C1 segment of cervical spinal cord (tissue), 14 donors: ENCODE measurements around the gene SCYGR5.
"Not testable (repeated sequence)": the region's sequence is repeated elsewhere in the genome, so short reads cannot be mapped to it uniquely, and the experiment has no call there.

Experiments used
- DNase-seq, 14 donors: peaks; one replicate each; lab custom pipeline; 2025; lab: John Stamatoyannopoulos, UW

Gene SCYGR5

DNA sequence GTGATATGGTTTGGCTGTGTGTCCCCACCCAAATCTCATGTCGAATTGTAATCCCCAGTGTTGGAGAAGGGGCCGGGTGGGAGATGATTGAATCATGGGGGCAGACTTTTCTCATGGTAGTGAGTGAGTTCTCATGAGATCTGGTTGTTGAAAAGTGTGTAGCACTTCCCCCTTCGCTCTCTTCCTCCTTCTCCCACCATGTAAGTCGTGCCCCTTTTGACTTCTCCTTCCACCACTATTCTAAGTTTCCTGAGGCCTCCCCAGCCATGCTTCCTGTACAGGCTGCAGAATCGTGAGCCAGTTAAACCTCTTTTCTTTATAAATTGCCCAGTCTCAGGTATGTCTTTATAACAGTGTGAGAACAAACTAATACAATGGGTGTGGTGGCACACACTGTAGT is 7.0 kb downstream of the SCYGR5 start:
- DNase-seq: not testable (repeated sequence)

GRCh38 chr2:227674485-227674884 is 7.9 kb downstream of the SCYGR5 start:
- DNase-seq: no peak

- DNase-seq: no peak
Measured at GRCh38 chr2:227677928-227678327, 11.3 kb downstream of the SCYGR5 start.

GRCh38 chr2:227684258-227684657 is 17.7 kb downstream of the SCYGR5 start:
- no peak for DNase-seq

DNA sequence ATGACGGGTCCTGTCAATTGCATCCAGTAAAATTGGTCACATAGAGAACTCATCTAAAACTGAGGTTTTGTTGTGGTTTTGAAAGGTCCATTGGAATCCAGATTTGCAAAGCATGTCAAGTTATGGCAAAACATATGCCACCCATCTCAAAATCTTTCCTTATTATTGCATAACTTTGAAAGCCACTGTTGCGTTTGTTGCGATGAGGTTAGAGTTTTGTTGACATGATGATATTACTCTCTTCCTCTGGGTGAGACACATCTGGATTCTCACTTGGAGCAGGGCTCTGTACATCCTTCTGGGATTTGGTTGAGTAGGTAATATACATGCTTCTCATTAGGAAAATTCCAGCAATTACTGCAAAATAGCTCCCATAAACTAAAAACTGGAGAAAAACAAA is 20.6 kb downstream of the SCYGR5 start:
- no peak for DNase-seq

DNA sequence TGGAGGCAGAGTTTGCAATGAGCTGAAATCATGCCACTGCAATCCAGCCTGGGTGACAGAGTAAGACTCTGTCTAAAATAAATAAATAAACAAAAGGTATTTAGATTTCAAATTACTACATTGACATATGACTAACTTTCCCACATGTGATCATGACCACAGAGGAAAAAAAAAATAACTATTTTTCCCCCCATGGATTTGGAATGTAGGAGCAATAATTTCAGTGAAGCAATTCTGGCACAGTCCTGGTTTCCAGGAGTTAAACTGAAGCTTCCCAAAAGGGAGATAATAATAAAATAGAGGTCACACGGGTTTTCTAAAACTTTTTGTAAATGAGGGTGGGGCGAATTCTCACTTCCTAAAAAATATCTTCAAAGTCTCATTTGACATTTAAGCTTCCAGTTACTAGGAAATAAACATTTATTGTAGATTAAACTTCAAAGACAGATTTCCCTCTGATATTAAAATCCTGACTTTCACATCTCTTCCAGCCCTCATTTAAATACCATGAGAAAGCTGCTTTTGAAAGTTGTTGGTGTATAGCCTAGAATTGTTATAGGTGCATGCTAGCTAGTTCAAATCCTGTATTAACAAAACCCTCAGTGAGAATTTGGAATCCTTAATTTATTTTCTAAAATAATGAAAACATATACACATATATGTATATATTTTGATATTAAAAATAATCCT is 30.5 kb downstream of the SCYGR5 start:
- no peak for DNase-seq

DNA sequence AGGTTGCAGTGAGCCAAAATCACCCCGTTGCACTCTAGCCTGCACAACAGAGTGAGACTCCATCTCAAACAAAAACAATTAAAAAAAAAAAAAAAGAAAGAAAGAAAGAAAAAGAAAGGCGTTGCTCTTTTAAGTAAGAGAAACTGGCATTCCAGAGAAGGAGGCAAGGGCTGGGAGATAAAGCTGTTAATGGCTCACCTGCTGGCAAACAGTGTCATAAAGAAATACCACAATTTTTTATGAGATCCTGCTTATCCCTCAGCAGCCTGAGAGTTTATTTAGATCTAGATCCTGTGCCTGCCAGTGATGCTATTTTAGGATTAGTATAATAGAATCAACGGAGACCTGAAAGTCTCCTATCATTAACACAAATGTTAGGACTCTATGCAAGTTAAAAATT is 35.0 kb downstream of the SCYGR5 start:
- no peak for DNase-seq

GRCh38 chr2:227703280-227703732 is 36.7 kb downstream of the SCYGR5 start:
- DNase-seq: no peak

GRCh38 chr2:227703961-227704360 is 37.4 kb downstream of the SCYGR5 start:
- DNase-seq: no peak

- no peak for DNase-seq
Measured at GRCh38 chr2:227706859-227707258, 40.3 kb downstream of the SCYGR5 start.

GRCh38 chr2:227707390-227707789 is 40.8 kb downstream of the SCYGR5 start:
- DNase-seq: no peak

DNA sequence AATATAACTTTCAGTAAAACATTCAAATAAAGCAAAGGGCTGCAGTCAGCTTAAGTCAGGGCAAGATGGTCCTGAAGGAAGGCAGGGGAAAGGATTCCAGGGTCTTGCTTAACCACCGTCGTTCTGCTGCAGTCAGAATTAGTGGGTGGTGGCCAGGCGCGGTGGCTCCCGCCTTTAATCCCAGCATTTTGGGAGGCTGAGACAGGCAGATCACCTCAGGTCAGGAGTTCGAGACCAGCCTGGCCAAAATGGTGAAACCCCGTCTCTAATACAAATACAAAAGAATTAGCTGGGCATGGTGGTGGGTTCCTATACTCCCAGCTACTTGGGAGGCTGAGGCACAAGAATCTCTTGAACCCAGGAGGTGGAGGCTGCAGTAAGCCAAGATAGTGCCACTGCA is 44.4 kb downstream of the SCYGR5 start:
- no peak for DNase-seq

DNA sequence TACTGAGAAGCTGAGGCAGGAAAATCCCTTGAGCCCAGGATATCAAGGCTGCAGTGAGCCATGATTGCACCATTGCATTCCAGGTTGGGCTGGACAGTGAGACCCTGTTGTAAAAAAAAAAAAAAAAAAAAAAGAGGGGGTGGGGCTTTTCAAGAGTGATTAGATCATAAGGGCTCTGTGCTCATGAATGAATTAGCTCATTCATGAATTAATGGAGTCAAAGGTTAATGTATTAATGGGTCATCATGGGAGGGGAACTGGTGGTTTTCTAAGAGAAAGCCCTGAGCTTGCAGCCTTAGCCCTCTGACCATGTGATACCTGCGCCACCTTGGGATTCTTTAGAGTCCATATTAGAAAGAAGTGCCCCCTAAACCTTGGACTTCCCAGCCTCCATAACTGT is 46.7 kb downstream of the SCYGR5 start:
- no peak for DNase-seq

GRCh38 chr2:227716501-227716900 is 49.9 kb downstream of the SCYGR5 start:
- no peak for DNase-seq
